Left lung (tissue), 10 donors: Measurements from ENCODE around the gene FBXO7. TPM values are rescaled to one million over a fixed set of nuclear protein-coding genes. Genes with fewer than 3 reads are reported as not detected.

Experiments used
- ATAC-seq: fragments of 200-7000 bp; cut with Tn5 transposase; one replicate; pipeline ENCODE4 v1.9.1; 2020; ENCODE audit warnings: moderate library complexity
- DNase-seq, 4 donors: peaks; one replicate each; pipeline ENCODE4 v3.0.0-alpha.2; 2013 to 2020
- H3K27ac ChIP-seq, 2 donors: fragments of 200-600 bp; sonication (generic) in 1 of 2; one replicate each; pipeline versions ENCODE4 v1.5.0 to v1.8.0; 2020 to 2021
- H3K27me3 ChIP-seq, 2 donors: fragments of 200-600 bp; sonication (generic) in 1 of 2; one replicate each; pipeline versions ENCODE4 v1.5.0 to v1.8.0; 2020 to 2021
- H3K36me3 ChIP-seq, 2 donors: fragments of 200-600 bp; sonication (generic) in 1 of 2; one replicate each; pipeline versions ENCODE4 v1.5.0 to v1.8.0; 2020 to 2021
- H3K4me1 ChIP-seq, 2 donors: fragments of 200-600 bp; one replicate each; pipeline ENCODE4 v1.8.0; 2021
- H3K4me3 ChIP-seq, 2 donors: fragments of 200-600 bp; sonication (generic) in 1 of 2; one replicate each; pipeline versions ENCODE4 v1.5.0 to v1.8.0; 2020 to 2021; ENCODE audit warnings: mild to moderate bottlenecking in 1 of 2
- H3K9me3 ChIP-seq, 2 donors: fragments of 200-600 bp; sonication (generic) in 1 of 2; one replicate each; pipeline versions ENCODE4 v1.5.0 to v1.8.0; 2020 to 2021
- CTCF ChIP-seq, 2 donors: fragments of 200-600 bp; sonication (generic) in 1 of 2; IDR thresholded peaks; one replicate each; pipeline versions ENCODE4 v1.5.0 to v1.8.0; 2021; ENCODE audit warnings: antibody characterized with exemption in 2 of 2
- intact Hi-C, 2 donors: fragments of 100-400 bp; cut with DNase I; formaldehyde crosslinking; loops; one replicate each; pipeline versions ENCODE4 v1.11.2 to v1.14.2; 2022
- polyA plus RNA-seq, 6 donors: library from polyadenylated mRNA; unstranded; fragments of 120-200 nt; gene quantifications; one replicate each; pipeline ENCODE4 v1.2.1, GENCODE V29; 2013; ENCODE audit not compliant: insufficient read length in 6 of 6
- total RNA-seq, 2 donors: library from RNA; stranded (reverse); fragmentation: NEBNext Ultra II Directional; extraction: Animal tissue kit (Norgen Biotek cat#: 25700); gene quantifications; one replicate each; pipeline ENCODE4 v1.2.1, GENCODE V29; 2021
- donor health status: DM: no; HTN: yes; CAD: no.
- donor health status: DM: no; HTN: no; CAD: no.

FBXO7 gene
- total and polyA plus RNA-seq, 8 donors = 84.5 to 114 (median 106) TPM

DNA sequence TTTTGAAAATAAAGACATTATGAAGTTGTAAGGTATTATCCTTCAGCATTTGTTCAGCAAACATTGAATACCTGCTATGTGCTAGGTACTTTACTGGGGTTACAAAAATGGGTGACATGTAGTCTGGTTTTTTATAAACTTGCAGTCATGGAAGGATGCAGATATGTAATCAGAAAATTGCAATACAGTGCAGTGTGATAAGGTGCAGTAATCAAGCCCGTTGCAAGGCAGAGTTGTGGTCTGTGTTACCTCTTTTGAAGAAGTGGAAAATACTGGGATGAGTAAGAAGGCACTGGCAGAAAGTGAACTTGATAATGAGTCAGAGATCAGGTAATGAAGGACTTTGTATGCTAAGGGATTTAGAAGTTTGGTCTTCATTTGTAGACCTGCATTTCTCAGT lies 8.1 kb downstream of the FBXO7 start:
- Histone ChIP-seq H3K4me3 (no peak overlapping the region), H3K36me3 (peaks cover 0 to 57% of the 10 kb centered on the region in 2 donors), H3K9me3 (no peaks in the 10 kb centered on the region), H3K4me1 (peaks cover 0 to 56% of the 10 kb centered on the region in 2 donors), H3K27me3 (no peaks in the 10 kb centered on the region), H3K27ac (no peak overlapping the region)
- TF ChIP-seq CTCF (IDR thresholded peaks at IDR 0.05) = no peak
- DNase-seq (no peak), ATAC-seq (no peak)
- intact Hi-C loops = no loop called here

DNA sequence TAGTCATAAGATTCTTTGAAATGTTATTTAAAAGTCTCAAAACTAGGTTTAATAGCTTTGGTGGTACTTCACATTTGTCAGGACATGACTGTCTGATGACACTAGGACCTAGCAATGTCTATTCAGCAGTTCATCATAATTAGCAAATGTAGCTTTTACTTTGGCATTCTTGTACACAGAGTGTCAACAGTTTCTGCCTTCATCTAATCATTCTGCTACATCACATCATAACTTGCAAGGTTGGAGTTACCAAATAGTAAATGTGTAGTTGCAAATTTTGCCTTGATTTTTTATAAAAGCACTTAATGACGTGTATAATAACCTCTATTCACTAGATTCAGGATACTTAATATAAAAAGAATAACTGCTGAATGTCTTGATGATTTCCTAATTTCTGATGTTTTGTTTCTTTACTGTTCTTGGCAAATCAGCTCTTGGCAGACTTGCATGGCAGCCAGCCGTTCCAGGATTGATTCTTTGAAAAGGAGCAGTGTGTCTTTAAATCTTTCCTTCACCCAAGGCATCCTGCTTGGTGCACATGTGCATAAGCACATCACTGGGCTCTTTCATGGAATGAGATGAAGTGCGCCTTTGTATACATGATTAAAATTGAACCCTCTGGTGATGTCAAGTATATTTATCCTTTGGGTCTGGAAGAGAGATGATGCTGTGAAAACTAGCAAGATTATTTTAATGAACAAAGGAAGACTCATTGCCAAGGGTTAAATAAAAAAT lies 12.2 kb downstream of the FBXO7 start:
- H3K36me3 ChIP-seq = peaks cover 0 to 81% of the 10 kb centered on the region in 2 donors
- ATAC-seq (no peak), DNase-seq (peak in 2 of 4 donors; percentile 75 to 81)
- intact Hi-C loops = no loop called here
- H3K27ac ChIP-seq = no peak overlapping the region
- no peaks in the 10 kb centered on the region for H3K27me3 ChIP-seq
- no peak overlapping the region for H3K4me3 ChIP-seq
- peaks cover 0 to 24% of the 10 kb centered on the region in 2 donors for H3K4me1 ChIP-seq
- no peak for TF ChIP-seq CTCF (IDR thresholded peaks at IDR 0.05)
- no peaks in the 10 kb centered on the region for H3K9me3 ChIP-seq

- ATAC-seq (no peak), DNase-seq (peak in 2 of 4 donors; percentile 57 to 66)
- Histone ChIP-seq H3K4me1 (peaks cover 0 to 18% of the 10 kb centered on the region in 2 donors), H3K36me3 (peaks cover 0 to 88% of the 10 kb centered on the region in 2 donors), H3K27ac (no peak overlapping the region), H3K9me3 (no peaks in the 10 kb centered on the region), H3K27me3 (no peaks in the 10 kb centered on the region), H3K4me3 (no peak overlapping the region)
- no peak for TF ChIP-seq CTCF (IDR thresholded peaks at IDR 0.05)
- intact Hi-C loops = no loop called here
These were observed 12.8 kb downstream of the FBXO7 start for GRCh38 chr22:32487461-32487860.

DNA sequence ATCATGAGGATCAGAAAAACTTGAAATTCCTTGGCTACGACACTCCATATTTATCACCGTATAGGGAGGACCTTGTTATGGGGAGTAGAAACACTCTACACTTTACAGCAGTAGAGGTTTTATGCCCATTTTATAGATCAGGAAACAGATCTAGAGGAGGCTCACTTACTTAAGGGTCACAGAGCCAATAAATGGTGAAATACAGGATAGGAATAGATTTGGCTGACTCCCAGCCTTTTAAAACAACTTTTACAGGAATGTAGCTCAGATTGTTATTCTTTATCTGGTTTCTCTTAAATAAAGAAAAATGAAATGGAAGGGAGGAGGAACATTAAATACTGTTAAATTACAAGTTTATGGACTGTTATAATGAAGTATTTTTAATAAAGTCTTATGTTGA lies 14.8 kb downstream of the FBXO7 start:
- TF ChIP-seq CTCF (IDR thresholded peaks at IDR 0.05) = no peak
- no peaks in the 10 kb centered on the region for H3K9me3 ChIP-seq
- ATAC-seq (no peak), DNase-seq (no peak)
- no peak overlapping the region for H3K4me3 ChIP-seq
- peaks cover 7 to 100% of the 10 kb centered on the region in 2 donors for H3K36me3 ChIP-seq
- intact Hi-C loops = no loop called here
- peaks cover 0 to 6% of the 10 kb centered on the region in 2 donors for H3K4me1 ChIP-seq
- H3K27ac ChIP-seq = no peak overlapping the region
- H3K27me3 ChIP-seq = no peaks in the 10 kb centered on the region

- H3K4me1 ChIP-seq = peaks cover 0 to 6% of the 10 kb centered on the region in 2 donors
- DNase-seq (no peak), ATAC-seq (no peak)
- no peak overlapping the region for H3K27ac ChIP-seq
- intact Hi-C loops = no loop called here
- no peak for TF ChIP-seq CTCF (IDR thresholded peaks at IDR 0.05)
- H3K4me3 ChIP-seq = no peak overlapping the region
- peaks cover 7 to 100% of the 10 kb centered on the region in 2 donors for H3K36me3 ChIP-seq
- no peaks in the 10 kb centered on the region for H3K27me3 ChIP-seq
- no peaks in the 10 kb centered on the region for H3K9me3 ChIP-seq
These were observed 15.7 kb downstream of the FBXO7 start for GRCh38 chr22:32490279-32490678.
